Activated naive CD8-positive, alpha-beta T cell treated with anti-CD3 and anti-CD28 coated beads, Interleukin-2, amount 50 U/mL, for 16 hours (primary cell): Measurements from ENCODE around the gene NAA50.

Experiments
- DNase-seq: peaks from one replicate; pipeline ENCODE4 v3.0.0-alpha.2; 2020; ENCODE audit warnings: low read depth, low spot score

NAA50 gene

DNA sequence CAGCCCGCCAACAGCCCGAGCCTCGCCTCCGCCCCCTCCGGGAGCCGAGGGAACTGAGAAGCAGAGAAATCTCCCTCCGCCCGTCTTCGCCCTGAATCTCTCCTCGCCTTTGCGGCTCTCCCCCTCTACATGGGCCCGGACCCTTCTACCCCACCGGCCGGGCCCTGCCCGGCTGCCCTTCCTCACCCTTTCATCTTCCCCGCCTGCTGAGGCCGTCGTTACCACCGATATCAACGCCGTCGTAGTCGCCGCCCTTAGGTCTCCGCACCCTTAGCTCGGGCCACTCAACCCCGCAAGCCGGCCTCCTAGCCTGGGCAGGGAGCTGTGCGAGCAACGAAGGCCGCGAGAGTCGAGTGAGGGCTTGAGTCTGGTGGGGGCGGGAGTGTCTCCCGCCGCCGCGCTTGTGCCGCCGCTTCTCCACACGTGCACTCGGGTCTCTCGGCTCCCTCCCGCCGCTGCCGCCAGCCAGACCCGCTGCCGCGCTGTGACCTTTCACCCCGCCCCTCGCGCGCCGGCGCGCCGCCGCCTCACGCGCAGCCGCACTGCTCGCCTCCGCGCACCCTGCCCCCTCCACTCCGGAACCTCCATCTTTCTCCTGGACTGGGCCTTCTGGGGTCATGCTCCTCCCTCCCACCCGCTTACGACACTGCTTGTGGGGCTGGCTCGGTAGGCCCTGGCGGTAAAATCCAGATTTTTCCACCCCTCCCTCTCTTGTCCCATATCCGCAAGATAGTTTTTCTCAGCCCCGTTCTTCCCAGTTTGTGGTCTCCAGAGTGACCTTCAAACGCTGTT lies at the start of gene NAA50:
TSS of gene NAA50 (minus strand) at position 494 of the 792 bp plus-strand sequence. CDS start at position 194, 300 bp downstream.
- peak; percentile 86 for DNase-seq

DNA sequence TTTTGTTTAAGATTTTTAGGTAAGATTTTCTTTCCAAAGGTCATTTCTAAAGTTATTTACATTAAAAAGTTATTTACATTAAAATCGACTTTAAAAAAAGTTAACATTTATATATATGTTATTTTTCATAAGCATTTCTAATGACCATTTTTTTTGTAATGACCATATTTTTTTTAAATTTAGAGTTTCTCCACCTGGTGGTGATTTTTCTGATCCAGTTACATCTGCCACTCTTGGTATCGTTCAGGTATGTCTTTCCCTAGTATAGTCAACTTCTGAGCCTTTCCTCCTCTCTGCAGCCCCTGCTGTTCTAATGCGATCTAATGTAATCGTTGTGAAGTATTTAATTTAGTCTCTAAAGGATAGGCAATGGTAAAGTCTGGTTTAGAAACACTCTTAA lies 49.6 kb upstream of the NAA50 start:
- DNase-seq, result no peak

DNA sequence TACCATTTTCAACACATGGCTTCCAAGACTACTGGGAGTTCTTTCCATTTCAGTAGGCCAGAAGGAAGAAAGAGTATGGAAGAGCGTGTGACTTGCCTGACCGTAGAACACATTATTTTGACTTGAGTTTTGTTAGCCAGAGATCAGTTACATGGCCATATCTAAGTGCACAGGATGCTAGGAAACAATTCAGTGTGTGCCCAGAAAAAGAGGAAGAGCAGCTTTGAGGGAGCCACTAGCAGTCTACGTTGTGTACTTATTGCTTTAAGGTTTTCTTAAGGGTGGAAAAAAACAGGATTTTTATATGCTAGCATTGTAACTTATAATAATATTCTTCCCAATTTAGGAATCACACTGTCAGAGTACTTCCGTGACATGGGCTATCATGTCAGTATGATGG lies 48.5 kb upstream of the NAA50 start:
- DNase-seq, result no peak

DNA sequence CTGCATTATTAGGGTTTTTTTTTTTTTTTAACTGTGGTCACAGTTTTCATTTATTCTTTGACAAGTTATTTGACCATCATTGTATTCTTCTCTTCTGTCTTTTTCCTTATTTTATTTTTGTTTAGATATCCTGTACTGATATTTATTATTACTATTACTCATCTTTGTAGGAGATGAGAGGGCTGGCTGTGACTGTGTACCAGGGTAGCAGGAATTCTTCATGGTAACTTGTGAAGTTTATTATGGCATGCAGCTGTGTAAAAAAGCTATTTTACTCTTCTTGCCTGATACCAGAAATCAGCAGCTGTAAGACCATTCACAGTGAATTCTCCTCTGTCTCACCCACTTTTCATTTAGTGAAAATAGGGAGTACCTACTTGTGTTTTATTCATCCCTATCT lies 45.3 kb upstream of the NAA50 start:
- no peak for DNase-seq

DNA sequence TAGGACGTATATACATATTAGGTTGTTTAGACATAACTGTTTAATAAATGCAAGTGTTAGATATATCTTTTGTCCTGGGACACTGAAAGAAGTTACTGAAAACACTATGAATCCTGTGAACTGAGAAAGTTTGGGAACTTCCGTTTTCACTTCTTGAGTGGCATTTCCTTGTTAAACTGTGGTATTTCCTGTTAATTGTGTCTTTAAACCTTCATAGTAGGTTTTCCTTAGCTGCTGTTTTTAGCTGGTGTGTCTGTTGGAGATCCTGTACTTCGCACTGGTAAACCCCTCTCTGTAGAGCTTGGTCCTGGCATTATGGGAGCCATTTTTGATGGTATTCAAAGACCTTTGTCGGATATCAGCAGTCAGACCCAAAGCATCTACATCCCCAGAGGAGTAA lies 37.9 kb upstream of the NAA50 start:
- no peak for DNase-seq

DNA sequence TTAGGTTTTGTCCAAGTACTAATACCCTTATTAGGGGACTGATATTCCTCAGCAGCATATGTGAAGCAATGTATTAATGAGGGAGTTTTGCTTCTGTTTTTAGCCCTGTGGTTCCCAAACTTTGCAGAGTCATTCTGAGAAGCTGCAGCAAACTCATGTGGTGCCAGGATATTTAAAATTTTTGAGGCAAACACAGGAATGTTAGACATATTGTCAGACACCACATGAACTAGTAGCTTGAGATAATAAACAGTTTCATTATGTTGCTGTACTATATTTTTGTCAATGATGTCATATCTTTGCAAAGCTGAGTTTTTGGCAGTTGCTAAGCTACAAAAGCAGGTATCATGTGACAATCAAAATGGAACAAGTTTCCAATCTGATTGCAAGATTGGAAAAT lies 37.4 kb upstream of the NAA50 start:
- no peak for DNase-seq

DNA sequence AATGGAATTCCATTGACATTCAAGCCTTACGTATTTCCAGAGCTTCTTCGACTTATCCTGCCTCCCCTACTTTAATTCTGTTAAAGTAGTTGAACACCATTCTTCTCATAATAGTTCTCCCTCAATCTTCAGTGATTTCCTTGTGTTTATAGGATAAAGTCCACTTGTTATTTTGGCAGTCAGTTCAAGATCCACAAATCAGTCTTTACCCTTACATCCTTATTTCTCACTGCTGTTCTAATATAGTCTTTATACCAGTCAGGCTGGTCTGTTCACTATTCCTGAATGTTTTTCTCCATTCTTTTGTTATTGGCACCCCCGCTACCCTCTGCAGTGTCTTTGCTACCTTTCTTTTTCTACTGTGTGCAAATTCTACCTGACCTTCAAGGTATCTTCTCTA lies 30.5 kb upstream of the NAA50 start:
- DNase-seq, result no peak

DNA sequence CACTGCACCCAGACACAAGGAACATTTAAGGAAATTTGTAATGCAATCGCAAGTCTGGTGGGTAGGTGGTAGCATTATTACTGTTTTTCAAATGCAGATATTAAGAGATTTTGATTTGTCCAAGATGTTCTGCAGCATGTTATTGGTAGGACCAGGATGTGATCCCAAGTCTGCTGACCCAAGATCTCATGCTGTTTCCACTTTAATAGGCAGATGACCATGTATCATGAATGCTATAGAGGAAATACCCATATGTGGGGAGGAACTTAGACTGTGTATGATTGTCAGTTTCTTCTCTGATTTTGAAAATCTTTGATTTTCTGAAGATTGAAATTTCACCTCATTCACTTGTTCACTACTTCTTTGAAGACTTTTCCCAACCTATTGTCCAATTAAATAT lies 29.5 kb upstream of the NAA50 start:
- no peak for DNase-seq

DNA sequence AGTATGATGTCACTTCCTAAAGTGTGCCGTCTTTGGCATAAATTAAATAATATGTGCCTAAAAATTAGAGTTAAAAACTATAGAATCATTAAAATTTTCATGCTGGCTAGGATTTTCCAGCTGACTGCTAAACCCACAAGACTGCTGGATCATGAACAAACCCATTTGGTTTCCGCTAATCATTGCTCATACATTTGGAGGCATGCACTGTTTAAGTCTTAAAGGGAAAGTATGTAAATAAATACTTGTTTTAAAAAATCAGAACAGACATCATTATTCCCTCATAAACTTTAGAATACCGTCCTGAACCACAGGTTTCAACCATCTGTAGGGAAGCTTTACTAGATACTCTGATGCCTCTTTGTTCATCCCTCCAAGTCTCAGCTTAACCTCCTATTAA lies 27.3 kb upstream of the NAA50 start:
- DNase-seq, result no peak

DNA sequence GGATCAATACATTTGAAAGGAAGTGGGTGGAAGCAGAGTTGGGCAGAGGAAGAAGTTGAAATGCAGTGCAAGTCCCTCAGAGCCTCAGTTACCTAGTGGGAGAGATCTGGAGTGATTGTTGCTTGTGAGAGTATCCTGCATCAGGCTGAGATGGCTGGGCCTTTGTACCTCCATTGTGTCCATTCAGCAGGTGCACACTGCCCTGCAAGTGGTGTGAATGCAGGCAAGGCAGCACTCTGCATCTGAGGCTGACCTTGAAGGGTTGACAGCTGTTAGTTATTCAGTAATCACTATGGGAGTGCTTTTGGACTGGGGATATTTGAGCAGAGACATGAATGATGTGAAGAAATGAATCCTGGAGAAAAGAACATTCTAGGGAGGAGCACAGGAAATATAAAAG lies 25.9 kb upstream of the NAA50 start:
- no peak for DNase-seq

DNA sequence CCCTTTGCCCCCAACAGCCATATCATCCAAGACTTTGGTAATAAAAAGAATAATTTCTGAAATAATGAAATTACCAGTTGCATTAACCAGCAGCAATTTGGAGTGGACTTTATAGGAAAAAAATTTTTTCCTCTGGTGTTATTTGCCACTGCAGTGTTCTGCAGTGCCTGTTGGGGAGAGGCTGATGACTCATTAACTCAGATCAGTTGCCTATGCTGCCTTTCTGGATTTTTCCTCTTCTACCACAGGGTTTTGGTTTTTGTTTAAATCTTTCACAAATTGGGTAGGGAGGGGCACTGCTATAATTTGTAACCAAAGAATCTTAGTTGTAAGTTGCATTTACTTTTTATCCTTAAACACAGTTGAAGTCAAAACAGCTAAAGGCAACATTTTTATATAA lies 23.5 kb upstream of the NAA50 start:
- no peak for DNase-seq

DNA sequence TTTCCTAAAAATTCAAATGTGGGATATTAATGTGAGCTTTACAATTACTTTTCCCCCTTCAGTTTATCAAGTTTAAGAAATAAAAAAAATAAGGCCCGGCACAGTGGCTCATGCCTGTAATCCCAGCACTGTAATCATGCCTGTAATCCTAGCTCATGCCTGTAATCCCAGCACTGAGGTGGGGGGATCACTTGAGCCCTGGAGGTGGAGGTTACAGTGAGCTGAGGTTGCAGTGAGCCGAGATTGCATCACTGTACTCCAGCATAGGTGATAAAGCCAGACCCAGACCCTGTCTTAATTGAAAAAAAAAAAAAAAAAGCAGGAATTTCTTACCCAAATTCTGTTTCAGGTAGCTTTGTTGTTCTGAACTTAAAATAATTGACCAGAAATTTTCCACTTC lies 18.6 kb upstream of the NAA50 start:
- DNase-seq, result no peak

DNA sequence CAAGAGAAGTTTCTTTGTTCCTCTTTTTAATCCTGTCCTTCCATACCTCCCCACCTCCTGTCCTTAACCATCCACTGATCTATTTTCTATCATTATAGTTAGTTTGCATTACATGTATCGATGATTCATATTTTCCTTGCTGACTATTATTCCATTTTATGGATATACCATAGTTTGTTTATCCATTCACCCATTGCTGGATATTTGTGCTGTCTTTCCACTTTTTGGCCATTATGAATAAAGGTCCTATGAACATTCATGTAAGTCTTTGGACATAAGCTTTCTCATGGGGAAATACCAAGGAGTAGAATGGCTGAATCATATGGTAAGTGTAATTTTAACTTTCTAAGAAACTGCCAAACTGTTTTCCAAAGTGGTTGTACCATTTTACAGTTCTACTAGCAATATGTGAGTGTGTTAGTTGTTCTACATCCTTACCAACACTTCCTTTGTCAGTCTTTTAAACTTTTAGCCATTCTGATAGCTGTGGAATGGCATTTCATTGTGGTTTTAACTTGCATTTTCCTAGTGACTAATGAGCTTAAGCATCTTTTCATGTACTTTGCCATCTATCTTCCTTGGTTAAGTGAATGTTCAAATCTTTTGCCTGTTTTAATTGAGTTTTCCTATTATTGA lies 12.5 kb upstream of the NAA50 start:
- no peak for DNase-seq

DNA sequence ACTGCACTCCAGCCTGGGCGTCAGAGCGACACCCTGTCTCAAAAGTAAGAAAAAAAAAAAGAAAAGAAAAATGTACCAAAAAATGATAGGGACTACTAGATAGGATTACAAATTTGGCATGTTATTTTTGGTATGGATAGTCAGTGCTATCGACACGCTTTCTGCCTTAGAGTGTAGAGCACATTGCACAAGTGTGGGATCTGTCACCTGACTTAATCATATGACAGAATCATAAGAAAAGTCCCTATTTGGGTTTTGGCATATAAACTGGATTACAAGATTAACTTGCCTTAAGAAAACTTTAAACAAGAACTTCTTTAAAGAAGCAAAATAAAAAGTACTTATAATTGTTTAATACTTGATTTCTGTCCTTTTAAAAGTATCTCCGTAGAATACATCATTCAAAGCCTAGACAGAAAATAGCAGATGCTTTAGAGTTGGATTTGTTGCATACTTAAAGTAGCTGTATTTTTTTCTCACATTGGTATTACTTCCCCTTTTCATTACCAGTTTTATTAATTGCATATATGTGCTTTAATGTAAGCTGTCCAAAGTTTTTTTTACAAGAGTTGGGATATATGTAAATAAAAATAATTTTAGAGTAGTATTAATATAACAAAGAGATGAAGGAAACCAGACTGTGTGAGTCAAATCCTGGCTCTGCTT lies 8.6 kb upstream of the NAA50 start:
- no peak for DNase-seq

DNA sequence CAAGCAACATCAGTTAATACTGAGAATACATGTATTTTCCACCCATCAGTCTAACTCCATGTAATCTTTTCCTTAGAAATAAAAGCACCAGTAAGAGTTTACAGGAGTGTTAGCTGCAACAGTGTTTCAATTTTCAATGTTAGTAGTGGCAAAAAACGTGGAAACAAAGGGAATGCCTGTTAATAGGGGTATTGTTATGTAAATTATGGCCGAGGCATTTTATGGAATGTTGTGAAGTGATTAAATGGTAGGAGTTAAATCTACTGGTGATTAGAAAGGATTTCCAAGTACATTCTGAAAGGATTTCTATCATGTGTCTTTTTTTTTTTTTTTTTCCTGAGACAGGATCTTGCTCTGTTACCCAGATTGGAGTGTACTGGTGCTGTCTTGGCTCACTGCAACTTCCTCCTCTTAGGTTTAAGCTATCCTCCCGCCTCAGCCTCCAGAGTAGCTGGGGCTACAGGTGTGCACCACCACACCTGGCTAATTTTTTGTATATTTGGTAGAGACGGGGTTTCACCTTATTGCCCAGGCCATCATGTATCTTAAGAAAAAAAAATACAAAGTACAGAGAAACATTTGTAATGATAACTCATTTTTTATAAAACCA lies 7.4 kb upstream of the NAA50 start:
- DNase-seq, result no peak

DNA sequence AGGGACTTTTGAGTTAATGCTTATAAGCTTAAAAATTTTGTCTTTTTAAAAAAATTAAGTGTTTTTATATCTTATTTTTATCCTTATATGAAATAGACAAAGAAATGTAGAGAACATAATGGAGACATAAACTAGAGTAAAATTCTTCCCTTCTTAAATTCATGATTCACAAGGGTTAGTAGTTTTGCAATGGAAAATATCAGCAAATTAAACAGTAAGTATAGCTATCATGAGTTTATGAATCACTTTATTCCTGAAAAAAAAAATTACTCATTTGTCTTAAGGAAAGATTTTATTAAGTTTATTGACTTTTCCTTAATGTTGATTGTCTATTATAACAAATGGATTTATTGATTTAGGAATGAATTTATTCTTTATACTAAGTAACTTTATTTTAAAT lies 5.1 kb upstream of the NAA50 start:
- DNase-seq, result no peak

DNA sequence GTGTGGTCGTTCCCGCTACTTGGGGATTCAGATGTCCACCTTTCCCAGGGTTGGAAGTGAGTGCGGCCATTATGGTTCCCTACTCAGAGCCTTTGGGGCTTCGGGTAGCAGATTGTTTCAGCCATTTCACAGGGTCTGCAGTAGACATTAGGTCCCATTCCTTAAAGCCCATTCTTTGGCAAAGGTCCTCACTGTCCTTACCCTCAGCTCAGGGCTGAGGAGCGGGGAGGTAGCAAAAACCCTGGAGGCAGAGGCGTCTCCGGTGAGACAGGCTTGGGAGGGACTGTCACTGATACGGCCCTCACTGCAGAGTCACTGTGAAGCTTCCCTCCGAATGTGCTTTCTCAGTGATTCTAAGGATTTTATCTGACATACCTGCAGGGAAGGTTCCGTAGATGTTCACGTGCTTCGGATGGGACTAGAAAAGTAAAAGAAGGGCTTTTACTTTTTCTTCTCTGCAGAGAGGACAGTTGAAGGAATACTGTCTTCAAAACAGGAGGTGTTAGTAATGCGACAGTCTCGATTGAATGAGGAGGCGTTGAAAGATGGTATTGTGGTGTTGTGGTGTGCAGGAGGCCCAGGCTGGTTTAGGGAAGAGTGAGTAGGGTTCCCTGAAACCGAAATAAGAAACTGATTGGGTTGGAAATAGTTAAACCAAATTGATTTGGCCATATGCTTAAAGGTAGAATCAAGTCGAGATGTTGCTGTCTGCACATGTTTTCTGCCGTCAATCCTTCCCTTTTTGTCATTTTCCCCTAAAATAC lies 1.4 kb upstream of the NAA50 start:
- DNase-seq, result peak; percentile 17

DNA sequence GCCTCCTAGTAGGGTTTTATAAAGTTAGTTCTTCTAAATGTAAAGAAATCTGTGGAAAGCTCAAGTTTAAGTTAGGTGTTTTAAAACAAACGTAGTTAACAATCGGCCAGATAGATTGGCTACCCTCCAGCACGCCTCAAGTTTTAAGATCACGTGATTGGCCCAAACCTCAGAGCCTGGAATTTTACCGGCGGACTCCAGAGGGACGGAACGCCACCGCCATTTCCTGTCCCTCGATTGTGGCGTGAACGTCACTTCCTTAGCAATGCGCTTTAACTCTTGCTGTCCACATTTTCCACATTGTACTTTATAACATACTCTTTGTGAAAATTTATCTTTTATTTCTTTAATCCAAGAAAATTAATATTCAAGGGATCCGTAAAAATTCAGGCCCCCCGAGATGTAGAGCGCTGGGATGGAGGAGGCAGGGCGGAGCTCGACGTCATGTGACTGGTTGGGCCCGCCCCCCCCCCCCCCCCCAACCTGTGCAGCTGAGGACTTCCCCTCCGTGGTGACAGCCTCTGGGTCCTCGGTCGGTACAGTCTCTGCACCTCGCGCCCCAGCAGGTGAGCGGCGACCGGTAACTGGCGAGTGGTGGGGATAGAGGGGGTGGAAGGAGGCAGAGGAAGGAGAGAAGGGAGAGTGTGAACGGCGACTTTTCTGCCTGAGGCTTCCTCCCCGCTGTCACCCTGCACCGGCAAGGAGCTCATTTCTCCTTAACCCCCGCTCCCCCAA lies 666 bp upstream of the NAA50 start, which contains the start of gene ATP6V1A:
TSS of gene ATP6V1A (plus strand) at position 488 of the 735 bp plus-strand sequence. CDS start 31,719 bp downstream, outside the sequence.
- DNase-seq, result peak; percentile 66

DNA sequence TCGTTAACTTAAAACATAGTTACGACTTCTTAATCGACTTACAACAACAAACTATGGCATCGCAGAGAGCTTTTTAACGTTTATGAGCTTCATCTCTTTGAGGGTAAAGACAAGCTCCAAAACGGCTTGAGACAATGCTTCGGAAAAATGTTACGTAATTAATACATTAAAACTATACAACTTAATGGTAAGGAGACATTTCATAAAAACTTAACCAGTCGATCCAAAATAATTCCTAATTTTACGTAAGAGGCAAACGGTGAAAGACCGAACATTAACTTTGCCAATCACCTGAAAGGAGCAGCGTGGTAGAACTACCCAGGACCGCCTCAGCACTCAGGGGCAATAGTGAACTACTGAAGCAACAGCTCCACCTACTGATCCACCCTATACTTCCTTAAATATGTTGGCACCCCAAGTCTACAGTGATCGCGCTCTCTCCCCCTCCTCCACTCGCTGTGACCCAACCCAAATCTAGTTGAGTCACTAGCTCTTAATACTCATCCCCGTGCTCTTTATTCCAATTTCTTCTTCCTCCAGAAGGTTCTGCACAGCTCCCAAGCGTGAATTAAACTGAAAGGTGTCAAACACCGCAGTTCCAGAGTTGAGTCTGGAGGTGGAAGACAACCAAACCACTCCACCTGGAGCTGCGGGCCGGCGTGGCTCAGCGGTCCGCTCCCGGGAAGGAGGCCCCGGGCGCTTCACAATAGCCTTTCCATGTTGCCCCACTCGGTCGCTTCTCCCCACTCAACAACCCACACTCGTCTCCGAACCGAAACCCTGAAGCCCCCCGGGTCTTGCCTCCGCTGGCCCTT lies 901 bp downstream of the NAA50 start:
- peak; percentile 52 for DNase-seq
